Measurements from ENCODE around the gene DCTD.

Gene DCTD

DNA sequence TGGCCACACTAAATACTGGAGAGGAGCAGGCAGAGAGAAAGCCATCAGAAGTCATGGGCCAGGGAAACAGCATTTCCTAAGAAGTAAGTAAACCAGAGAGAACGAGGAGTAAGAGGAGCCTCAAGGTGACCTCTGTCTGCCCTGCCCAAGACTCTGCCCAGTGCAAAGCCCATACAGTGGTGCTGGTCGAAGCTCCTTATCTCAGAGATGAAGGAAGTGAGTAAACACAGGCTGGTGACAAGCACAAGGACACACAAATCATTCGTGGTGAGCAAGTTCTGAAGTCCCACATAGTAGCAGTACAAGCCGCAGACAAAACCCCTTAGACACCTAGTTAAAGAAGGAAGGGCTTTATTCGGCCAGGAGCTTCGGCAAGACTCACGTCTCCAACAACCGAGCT is 62.7 kb downstream of the DCTD start:
- no peak for DNase-seq

DNA sequence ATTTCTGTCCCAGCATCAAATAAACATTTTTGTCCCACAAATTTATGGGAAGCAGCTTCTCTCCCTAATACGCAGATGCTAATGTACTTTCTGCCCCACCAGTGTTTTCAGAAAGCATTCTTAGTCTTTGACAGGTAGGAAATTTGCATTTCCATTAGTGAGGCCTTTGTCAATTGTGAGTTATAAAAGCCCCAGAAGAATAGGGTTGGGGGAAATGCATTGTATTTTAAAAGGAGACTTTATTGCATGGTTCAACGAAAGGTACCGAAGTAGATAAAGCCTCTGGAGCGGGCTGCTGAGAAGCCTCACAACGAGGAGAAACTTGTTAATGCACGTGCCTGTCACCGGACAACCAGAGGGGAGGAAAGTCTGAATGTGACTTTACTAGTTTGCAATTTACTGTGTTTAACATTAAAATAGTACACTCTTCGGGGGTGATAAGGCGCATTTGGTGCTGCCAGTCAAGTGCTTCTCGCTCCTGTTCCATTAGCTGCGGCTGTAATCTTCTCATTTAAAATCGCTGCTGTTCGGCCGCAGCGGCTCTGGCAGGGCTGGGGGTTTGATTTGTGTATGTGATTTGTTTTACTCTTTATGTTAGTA is 63.4 kb downstream of the DCTD start:
- in situ Hi-C loops (cut with MboI; ENCODE audit: low pct_unique_long_range_greater_than_20kb, low sequenced_read_pairs): no loop called here

More for the DNA sequence above, 62.7 kb downstream of the DCTD start:
- in situ Hi-C loops (cut with MboI; ENCODE audit: low pct_unique_long_range_greater_than_20kb, low sequenced_read_pairs): no loop called here

DNA sequence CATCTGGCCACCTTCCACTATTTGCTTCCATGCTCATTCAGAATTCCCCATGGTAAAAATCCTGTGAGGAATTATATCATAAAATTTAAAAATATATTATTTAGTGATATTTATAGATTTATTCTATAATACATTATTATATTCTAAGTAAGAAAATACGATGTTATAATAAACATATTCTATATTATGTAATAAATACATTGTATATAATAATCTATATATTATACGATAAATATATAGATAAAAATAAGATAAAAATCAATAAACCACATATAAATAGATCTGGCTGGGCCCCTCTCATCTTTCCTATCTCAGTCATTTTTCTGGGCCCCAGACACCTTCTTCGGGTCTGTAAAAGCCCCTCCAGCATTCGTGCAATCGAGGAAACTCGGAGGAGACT is 68.5 kb downstream of the DCTD start:
- in situ Hi-C loops (cut with MboI; ENCODE audit: low pct_unique_long_range_greater_than_20kb, low sequenced_read_pairs): no loop called here
- DNase-seq: no peak

More for the DNA sequence above, 63.4 kb downstream of the DCTD start:
- no peak for DNase-seq

DNA sequence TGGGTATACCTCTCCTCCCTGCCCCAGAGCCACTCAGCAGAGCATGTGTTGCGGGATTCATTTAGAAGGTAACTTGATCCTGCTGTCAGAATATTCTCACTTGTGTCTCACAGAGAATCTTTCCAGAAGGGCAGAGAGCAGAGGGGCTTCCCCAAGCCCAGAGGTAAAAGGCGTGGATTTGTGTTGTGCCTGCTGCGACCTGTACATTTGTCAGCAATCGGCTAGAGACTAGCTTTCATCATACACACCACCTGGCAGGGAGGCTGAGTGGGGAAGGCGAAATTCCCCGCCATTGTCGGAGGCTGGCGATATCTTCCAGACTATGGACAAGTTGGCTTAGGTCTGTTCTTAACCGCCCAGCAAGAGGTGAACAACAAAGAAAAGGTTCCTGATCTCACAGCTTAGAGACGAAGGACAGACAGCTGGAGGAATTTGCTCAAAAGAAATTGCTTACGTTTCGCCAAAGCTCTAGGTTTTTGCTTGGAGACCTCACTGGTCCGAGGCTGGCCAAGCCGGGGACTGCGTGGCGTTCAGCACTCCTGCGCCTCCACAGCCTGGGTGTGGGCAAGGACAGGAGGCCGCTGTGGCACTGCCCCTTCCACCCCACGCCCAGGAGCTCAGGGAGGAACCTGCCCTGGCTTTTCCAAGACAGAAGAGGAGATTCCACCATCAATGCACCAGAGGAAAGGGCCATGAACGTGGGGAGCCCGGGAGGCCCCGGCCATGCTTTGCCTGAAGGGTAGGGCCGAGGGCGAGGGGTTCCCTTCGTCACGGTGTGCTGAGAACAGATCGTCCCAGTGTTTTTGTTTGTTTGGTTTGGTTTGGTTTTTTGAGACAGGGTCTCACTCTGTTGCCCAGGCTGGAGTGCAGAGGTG is 69.4 kb downstream of the DCTD start:
- in situ Hi-C loops (cut with MboI; ENCODE audit: low pct_unique_long_range_greater_than_20kb, low sequenced_read_pairs): no loop called here
- DNase-seq: no peak

DNA sequence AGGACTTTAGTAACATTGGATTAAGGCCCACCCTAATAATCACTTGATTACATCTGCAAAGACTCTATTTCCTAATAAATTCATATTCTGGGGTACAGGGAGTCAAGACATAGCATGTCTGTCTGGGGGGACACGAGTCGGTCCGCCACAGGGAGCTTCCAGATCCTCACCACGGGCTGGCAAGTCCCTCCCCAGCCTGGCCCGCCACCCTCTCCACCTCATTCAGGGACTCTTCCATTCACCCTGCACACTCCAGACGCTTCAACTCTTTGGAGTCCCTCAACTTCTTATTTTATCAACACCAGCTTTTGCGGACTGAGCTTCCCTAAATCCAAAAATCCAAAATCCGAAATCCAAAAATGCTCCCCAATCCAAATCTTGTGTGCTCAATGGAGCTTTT is 71.2 kb downstream of the DCTD start:
- no peak for DNase-seq
- in situ Hi-C loops (cut with MboI; ENCODE audit: low pct_unique_long_range_greater_than_20kb, low sequenced_read_pairs): no loop called here

DNA sequence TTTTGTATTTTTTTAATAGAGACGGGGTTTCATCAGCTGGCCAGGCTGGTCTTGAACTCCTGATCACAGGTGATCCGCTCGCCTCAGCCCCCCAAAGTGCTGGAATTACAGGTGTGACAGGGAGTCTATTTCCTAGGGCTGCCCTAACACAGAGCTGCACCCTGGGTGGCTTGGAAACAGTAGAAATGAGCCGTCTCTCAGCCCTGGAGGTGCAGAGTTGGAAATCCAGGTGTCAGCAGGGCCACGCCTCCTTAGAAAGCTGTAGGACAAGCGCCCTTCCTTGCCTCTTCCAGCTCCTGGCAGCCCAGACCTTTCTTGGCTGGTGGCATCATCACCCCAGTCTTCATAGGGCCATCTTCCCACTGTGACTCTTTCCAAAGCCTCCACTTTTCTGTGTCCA is 71.6 kb downstream of the DCTD start:
- in situ Hi-C loops (cut with MboI; ENCODE audit: low pct_unique_long_range_greater_than_20kb, low sequenced_read_pairs): no loop called here
- no peak for DNase-seq

DNA sequence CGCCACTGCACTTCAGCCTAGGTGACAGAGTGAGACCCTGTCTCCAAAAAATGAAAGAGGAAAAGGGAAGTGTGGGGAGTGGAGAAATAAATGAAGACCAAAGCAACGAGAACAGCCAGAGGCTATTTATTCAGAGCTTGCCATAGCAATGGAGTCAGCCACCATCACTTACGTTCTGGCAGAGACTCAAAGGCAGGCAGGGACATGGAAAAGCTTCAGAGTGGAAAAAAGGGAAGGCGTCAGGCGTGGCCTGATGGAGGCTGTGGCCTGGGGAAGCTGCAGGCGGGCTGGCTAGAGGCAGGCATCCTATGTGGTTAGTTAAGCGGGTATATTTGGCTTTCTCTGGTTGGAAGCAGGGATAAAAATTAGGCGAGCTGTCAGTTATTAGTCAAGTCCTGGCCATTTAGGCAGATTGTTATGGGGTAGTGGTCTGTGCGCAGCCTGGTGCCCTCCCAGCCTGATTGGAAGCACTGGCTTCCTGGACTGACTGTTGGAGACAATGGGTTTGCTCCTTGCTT is 73.3 kb downstream of the DCTD start:
- in situ Hi-C loops (cut with MboI; ENCODE audit: low pct_unique_long_range_greater_than_20kb, low sequenced_read_pairs): no loop called here

DNA sequence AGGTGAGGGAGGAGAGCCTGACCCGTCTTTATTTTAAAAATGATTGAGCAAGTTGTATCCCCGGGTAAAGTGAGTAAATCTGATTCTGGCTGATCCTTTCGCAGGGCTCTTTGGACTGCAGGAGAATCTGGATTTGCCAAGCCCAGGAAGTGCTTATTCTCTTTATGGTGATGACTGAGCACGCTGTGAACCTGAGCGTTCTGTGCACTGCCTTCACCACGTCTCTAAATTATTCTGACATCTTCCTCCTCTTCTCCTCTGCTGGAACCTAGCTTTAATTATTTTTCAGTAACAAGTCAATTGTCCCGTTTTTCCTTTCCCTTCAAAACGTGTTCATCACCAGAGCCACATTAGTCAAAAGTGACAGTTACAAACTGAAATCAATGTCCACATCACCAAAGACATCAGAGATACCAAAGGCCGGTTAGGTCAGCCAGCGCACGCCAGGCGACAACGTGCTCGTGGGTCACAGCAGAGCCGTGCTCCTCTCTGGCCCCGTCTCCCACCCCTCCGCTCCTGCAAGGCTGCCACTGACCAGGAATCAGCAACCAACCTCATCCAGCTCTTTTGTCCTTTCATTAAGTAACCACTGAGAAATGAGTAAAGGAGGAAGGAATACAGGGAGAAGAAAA is 74.3 kb downstream of the DCTD start:
- in situ Hi-C loops (cut with MboI; ENCODE audit: low pct_unique_long_range_greater_than_20kb, low sequenced_read_pairs): no loop called here
- no peak for DNase-seq

More for the DNA sequence above, 73.3 kb downstream of the DCTD start:
- DNase-seq: no peak

DNA sequence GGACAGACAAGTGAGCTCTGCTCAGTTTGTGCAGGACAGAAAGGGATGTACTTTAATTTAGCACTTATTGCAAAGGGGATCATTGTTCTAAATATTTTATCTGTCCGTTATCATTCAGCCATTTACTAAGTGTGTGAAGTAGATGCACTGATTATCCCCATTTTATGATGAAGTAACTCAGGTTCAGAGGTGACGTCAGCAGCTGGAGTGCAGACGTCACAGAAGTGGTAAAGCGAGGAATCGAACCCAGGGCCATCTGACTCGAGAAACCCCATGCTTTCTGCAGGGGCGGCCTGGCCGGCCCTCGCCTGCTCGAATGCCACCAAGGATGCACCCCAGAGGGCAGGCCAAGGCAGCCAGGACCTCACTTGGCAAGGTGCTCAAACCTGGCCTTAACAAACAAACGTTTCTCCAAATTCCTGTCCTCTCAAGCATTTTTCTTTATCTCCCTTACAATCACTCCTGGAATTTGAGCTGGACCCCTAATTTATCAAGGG is 75.0 kb downstream of the DCTD start:
- no peak for DNase-seq
- in situ Hi-C loops (cut with MboI; ENCODE audit: low pct_unique_long_range_greater_than_20kb, low sequenced_read_pairs): no loop called here

DNA sequence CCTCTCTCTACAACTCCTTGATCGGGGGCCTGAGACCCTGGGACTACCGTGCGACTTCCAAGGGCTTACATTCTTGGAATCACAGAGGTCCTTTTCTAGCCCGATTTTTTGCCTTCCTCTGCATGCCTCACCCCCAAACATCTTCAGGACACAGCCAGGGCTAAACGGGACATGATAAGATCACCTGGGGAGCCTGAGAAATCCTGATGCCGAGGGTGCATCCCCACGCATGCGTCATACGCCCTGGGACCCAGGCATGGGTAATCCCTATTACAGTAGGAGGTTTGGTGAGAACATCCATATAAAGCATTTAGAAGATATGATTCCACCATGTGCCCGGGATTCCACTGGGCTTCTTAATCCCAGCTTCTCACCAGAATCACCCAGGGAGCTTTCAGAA is 77.1 kb downstream of the DCTD start:
- in situ Hi-C loops (cut with MboI; ENCODE audit: low pct_unique_long_range_greater_than_20kb, low sequenced_read_pairs): no loop called here
- DNase-seq: no peak
